Astrocyte of the cerebellum (primary cell): Measurements from ENCODE around the gene LAMB4.

Source experiments
- DNase-seq: peaks from one replicate; pipeline ENCODE4 v3.0.0-alpha.2; 2011; ENCODE audit warnings: low read depth
- H3K4me3 ChIP-seq: 2 replicates; pipeline ENCODE4 v1.5.1; 2011; ENCODE audit warnings: mild to moderate bottlenecking, low read depth, low read length, moderate library complexity
- in situ Hi-C: cut with HindIII; loops from 2 replicates; pipeline ENCODE4 v1.10.0; 2017; ENCODE audit warnings: low sequenced_read_pairs
- TF ChIP-seq, protein P1 (sequence below): IDR thresholded peaks from 2 replicates; pipeline ENCODE4 v1.5.1; 2012; ENCODE audit warnings: low read length, low read depth, moderate library complexity, mild to moderate bottlenecking; ENCODE audit errors: missing control alignments

LAMB4 gene

DNA sequence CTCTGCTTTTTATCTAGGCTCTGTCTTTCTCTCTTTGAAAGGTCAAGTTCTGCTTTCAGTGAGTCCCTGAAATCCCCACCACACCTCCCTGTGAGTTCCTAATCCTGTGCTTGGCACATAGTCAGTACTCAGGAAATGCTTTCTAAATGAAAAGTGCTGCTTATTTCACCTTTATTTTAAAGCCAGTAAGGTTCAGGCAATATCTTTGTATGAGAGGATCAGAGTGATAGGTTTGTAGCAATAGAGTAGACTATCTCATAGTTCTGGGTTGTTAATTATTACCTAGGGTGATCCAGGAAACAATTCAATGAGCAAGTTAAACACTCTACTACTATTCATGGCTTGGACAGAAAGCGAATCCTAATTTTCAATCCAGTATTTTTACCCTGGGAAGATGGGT is 119.8 kb downstream of the LAMB4 start:
- DNase-seq: no peak
- no peak overlapping the region for H3K4me3 ChIP-seq
- in situ Hi-C loops: no loop called here
- TF ChIP-seq, protein P1, sequence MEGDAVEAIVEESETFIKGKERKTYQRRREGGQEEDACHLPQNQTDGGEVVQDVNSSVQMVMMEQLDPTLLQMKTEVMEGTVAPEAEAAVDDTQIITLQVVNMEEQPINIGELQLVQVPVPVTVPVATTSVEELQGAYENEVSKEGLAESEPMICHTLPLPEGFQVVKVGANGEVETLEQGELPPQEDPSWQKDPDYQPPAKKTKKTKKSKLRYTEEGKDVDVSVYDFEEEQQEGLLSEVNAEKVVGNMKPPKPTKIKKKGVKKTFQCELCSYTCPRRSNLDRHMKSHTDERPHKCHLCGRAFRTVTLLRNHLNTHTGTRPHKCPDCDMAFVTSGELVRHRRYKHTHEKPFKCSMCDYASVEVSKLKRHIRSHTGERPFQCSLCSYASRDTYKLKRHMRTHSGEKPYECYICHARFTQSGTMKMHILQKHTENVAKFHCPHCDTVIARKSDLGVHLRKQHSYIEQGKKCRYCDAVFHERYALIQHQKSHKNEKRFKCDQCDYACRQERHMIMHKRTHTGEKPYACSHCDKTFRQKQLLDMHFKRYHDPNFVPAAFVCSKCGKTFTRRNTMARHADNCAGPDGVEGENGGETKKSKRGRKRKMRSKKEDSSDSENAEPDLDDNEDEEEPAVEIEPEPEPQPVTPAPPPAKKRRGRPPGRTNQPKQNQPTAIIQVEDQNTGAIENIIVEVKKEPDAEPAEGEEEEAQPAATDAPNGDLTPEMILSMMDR: no peak

DNA sequence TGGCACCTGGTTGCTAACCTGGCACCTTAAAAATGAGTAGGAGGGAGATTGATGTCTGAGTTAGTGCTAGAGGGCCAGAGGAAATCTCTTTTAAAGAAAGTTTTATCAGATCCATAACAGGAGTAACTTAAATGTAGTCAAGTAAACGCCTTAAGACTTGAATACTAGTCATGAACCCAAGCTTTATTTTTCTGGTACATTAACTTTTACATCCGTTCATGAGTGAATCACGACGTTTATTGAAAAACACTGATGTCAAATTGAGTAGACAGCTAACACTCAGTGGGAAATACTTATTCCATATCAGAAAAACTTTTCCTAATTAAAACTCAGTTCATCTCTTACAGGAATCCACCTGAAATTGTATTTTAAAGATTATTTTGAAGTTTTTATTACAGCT is 120.3 kb downstream of the LAMB4 start:
- in situ Hi-C loops: no loop called here
- no peak for DNase-seq
- TF ChIP-seq, protein P1: no peak
- no peak overlapping the region for H3K4me3 ChIP-seq

DNA sequence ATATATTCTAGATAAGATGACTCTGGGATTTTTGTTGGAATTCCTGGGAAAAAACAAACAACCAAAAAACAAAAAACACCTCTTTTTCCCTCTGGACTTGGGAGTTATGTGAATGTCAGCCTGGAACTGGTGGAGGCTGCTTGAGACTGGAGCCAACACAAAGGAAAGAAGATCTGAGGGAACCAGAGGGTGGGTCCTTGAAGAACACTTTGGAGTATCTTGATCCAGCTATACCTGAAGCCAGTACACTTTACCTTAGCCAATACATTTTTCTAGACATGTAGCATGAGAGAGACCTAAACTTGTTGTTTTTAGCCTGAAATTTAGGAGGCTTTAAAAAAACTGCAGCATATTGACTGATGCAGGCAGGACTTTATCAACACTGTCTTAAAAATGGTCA is 121.3 kb downstream of the LAMB4 start:
- H3K4me3 ChIP-seq: no peak overlapping the region
- in situ Hi-C loops: no loop called here
- DNase-seq: no peak
- TF ChIP-seq, protein P1: no peak

DNA sequence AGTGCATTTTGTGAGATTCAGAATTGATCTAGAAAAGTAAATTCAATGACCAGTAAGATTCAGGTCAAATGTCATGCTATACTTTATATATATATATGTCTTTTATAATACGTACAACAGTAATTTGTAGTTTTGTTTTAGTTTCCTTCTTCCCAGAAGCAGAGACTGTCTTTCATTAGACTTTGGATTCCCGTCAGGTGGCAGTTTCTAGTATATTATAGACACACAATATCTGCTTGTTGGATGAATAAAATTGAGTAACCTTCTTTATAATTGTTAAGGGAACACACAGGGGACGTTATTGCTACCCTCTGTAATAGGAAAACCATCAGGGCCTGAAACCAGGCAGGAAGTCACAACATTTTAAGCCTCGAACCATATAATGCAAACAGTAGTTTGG is 121.9 kb downstream of the LAMB4 start:
- in situ Hi-C loops: no loop called here
- no peak for DNase-seq
- no peak overlapping the region for H3K4me3 ChIP-seq
- TF ChIP-seq, protein P1: no peak

DNA sequence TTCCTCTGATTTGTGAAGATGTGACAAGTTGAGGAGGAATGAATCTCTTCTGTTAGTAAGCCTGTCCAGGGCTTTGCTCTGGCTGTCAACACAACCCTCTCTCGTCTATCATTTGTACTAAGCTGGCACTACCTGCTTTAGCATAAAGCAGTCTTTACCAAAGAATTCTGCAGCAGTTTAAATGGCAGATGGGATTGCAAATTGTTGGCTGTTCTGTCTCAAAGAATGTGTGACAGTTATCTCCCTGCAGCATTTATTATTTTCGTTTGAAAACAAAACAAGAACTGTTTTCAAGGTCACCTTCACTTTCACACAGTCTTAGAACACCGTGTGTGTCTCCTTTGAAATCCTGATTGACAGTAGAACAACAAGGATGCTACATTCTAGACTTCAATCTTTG is 122.4 kb downstream of the LAMB4 start:
- TF ChIP-seq, protein P1: no peak
- in situ Hi-C loops: no loop called here
- H3K4me3 ChIP-seq: no peak overlapping the region
- no peak for DNase-seq

DNA sequence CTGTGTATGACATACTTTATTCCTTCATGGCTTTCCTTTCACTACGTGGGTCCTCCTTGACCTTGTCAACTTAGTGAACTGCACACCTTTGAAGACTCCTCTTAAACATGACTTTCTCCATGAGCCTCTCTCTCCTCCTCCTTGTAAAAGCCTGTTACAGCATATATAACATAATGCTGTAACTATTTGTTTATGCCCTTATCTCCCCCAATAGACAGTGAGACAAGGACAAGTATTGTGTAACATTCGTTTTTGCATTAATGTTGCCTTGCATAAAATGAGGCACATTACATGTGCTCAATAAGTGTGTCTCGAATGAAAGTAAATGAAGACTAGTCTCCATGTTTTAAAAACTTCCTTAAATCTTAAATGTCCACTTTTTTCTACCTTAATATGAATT is 122.9 kb downstream of the LAMB4 start:
- no peak for DNase-seq
- no peak overlapping the region for H3K4me3 ChIP-seq
- TF ChIP-seq, protein P1: no peak
- in situ Hi-C loops: no loop called here
